GM23248 (cell line): ENCODE data around the gene IQSEC1. TPM values are rescaled to one million over a fixed set of nuclear protein-coding genes. Genes with fewer than 3 reads are reported as not detected.

Experiments
- DNase-seq: peaks from one replicate; pipeline ENCODE4 v3.0.0-alpha.2; 2015
- H2AFZ ChIP-seq: fragments of 200-600 bp; sonication (generic); 2 replicates; pipeline ENCODE4 v1.6.1; 2016; ENCODE audit warnings: antibody characterized with exemption
- H3F3A ChIP-seq: fragments of 200-600 bp; sonication (generic); 2 replicates; pipeline ENCODE4 v1.6.1; 2016; ENCODE audit warnings: mild to moderate bottlenecking, antibody characterized with exemption, mixed run types; ENCODE audit not compliant: insufficient read depth
- H3K27ac ChIP-seq: fragments of 200-600 bp; sonication (generic); 2 replicates; pipeline ENCODE4 v1.5.1; 2016; ENCODE audit warnings: mild to moderate bottlenecking
- H3K27me3 ChIP-seq: fragments of 200-600 bp; sonication (generic); replicated peaks from 2 replicates; pipeline ENCODE4 v1.6.1; 2016; ENCODE audit warnings: mild to moderate bottlenecking; ENCODE audit not compliant: insufficient read depth
- H3K36me3 ChIP-seq: fragments of 200-600 bp; sonication (generic); 2 replicates; pipeline ENCODE4 v1.6.1; 2016; ENCODE audit warnings: low read depth, mild to moderate bottlenecking
- H3K4me1 ChIP-seq: fragments of 200-600 bp; sonication (generic); 2 replicates; pipeline ENCODE4 v1.6.1; 2016; ENCODE audit warnings: mild to moderate bottlenecking; ENCODE audit not compliant: insufficient read depth
- H3K4me2 ChIP-seq: fragments of 200-600 bp; sonication (generic); one replicate; pipeline ENCODE4 v1.6.1; 2016; ENCODE audit warnings: mild to moderate bottlenecking; ENCODE audit not compliant: unreplicated experiment
- H3K4me3 ChIP-seq: fragments of 200-600 bp; sonication (generic); 2 replicates; pipeline ENCODE4 v1.5.1; 2016; ENCODE audit warnings: mild to moderate bottlenecking
- H3K79me2 ChIP-seq: fragments of 200-600 bp; sonication (generic); 2 replicates; pipeline ENCODE4 v1.6.1; 2016; ENCODE audit warnings: mild to moderate bottlenecking; ENCODE audit not compliant: insufficient read depth
- H3K9ac ChIP-seq: fragments of 200-600 bp; sonication (generic); 2 replicates; pipeline ENCODE4 v1.6.1; 2016; ENCODE audit warnings: mild to moderate bottlenecking
- H3K9me2 ChIP-seq: fragments of 200-600 bp; sonication (generic); 2 replicates; pipeline ENCODE4 v1.6.1; 2016; ENCODE audit warnings: mixed run types, mild to moderate bottlenecking, moderate library complexity; ENCODE audit not compliant: insufficient read depth
- H3K9me3 ChIP-seq: fragments of 200-600 bp; sonication (generic); one replicate; pipeline ENCODE4 v1.6.1; 2017; ENCODE audit warnings: low read depth
- H4K20me1 ChIP-seq: fragments of 200-600 bp; sonication (generic); 2 replicates; pipeline ENCODE4 v1.6.0; 2016; ENCODE audit not compliant: insufficient read depth
- EZH2 ChIP-seq: fragments of 200-600 bp; sonication (generic); IDR thresholded peaks from 2 replicates; pipeline ENCODE4 v1.6.1; 2018; ENCODE audit warnings: antibody characterized with exemption, mild to moderate bottlenecking; ENCODE audit not compliant: insufficient read depth, poor library complexity, severe bottlenecking
- EZH2phosphoT487 ChIP-seq: fragments of 200-600 bp; sonication (generic); IDR thresholded peaks from 2 replicates; pipeline ENCODE4 v1.6.1; 2018; ENCODE audit warnings: antibody characterized with exemption, moderate library complexity, mild to moderate bottlenecking, low read depth; ENCODE audit not compliant: insufficient read depth
- WGBS, 2 experiments: methylation state at CpG; one replicate each; pipeline ENCODE4 v1.1.6; 2015 to 2017; ENCODE audit warnings: low lambda C conversion rate in 2 of 2, low coverage in 1 of 2; ENCODE audit errors: missing lambda C conversion rate in 2 of 2; 5-methylcytosine and 5-hydroxymethylcytosine counted together
- in situ Hi-C: fragments of 300-500 bp; cut with MboI; formaldehyde crosslinking; loops from 2 replicates; pipeline ENCODE4 v1.15.0; 2020
- polyA plus RNA-seq: library from polyadenylated mRNA; unstranded; fragments of >200 nt; fragmentation: Nextera tagmentation; extraction: Ambion mirVana; gene quantifications from 2 replicates; pipeline ENCODE4 v1.2.1, GENCODE V29; 2016
- total RNA-seq: library from RNA; depleted of rRNA; stranded (reverse); fragments of >200 nt; shearing (Covaris generic); gene quantifications from 2 replicates; pipeline ENCODE4 v1.2.3, GENCODE V29; 2014

IQSEC1 gene
- total and polyA plus RNA-seq, 2 experiments from 2014 or later, result 5.1 to 21.6 TPM

DNA sequence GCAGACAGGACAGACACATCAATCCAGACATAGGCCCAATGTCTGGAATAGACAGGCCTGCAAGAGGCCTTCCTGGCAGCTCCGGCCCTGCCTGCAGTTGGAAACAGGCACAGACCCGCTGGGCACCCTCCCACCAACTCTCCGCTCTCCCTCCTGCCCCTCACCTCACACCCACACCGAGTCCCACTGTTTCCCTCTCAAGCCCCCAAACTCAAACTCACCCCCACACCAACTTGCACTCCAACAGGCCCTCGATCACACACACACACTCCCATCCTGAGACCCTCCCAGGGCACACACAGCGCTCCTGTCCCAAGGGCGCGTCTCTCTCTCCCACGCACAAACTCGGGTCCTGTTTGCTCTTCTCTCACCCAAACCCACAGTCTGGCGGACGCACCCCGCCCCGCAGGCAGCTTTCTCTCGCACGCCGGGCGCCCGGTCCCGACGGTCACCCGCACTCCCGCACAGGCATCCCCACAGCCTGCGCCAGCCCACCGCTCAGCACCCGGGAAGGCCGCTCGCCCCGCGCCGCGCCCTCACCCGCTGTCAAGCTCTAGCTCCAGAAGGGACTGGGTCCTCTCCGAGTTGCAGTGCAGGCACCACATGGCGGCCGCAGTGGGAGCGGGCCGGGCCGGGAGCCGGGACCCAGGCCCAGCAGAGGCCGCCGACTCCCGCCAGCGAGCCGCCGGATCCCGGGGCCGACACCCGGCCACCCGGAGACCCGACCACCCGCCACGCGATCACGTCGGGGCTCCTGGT lies 106.2 kb downstream of the IQSEC1 start:
- Histone ChIP-seq H2AFZ (peak overlapping the region; percentile 85), H3K79me2 (peaks cover 54% of the 10 kb centered on the region), H3K9me3 (no peaks in the 10 kb centered on the region), H4K20me1 (no peaks in the 10 kb centered on the region), H3K9me2 (no peaks in the 10 kb centered on the region), H3K4me1 (peaks cover 6% of the 10 kb centered on the region; the same call in 1 of the 2 replicates), H3K27ac (peak overlapping the region; percentile 32), H3K4me2 (peak overlapping the region; percentile 91), H3K27me3 (no peaks in the 10 kb centered on the region), H3F3A (no peaks in the 10 kb centered on the region), H3K4me3 (peak overlapping the region; percentile 89), H3K36me3 (no peaks in the 10 kb centered on the region), H3K9ac (peak overlapping the region; percentile 94)
- in situ Hi-C loops, result no loop called here
- WGBS, 2 experiments, result 2 to 3% methylated on average over 45 to 46 of the region's 56 CpGs
- DNase-seq, result peak; percentile 59
- no peak for TF ChIP-seq EZH2phosphoT487
- no peak for TF ChIP-seq EZH2

DNA sequence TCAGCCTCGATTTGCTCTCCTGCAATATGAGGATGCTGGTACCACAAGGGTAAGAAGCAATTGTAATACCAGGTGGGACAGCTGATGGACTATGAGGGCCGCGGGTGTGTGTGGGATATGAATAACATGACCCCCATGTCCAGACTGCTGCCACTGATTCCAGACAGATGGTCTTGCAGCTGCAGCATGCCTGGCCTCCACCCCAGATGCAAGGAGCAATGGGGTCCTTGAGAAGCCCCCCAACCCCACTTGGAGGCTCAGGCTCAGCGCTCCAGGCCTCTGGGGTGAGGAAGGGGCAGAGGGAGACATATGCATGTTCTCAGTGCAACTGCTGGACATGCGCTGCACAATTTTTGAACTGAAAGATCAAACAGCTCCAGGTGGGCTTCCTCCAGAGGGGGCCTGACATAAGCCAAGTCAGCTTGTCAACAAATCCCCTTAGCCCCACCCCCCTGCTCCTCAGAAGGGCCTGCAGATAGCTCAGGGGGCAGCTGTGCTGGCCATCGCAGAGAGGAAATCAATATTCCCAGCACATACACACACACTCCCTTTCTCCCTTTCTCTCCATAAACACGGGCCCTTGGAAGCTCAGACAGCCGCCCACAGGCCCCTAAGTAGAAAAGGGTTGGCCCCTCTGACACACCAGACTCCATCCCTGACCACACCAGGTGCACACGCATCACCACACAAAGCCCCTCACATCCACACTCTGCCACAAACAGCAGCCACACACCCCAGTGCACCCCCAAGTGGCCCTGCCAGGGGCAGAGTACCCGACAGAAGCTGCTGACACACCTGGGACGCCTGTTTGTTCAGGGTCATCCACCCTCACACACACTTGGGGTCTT lies 107.0 kb downstream of the IQSEC1 start:
- in situ Hi-C loops, result no loop called here
- Histone ChIP-seq H3K27me3 (no peaks in the 10 kb centered on the region), H3K9me2 (no peaks in the 10 kb centered on the region), H3K4me2 (peak overlapping the region; percentile 91), H3F3A (no peaks in the 10 kb centered on the region), H3K36me3 (no peaks in the 10 kb centered on the region), H4K20me1 (no peaks in the 10 kb centered on the region), H3K9ac (peak overlapping the region; percentile 94), H3K4me3 (peak overlapping the region; percentile 89), H3K9me3 (no peaks in the 10 kb centered on the region), H3K27ac (no peak overlapping the region; the same call in 1 of the 2 replicates), H3K79me2 (peaks cover 62% of the 10 kb centered on the region), H3K4me1 (peaks cover 6% of the 10 kb centered on the region; the same call in 1 of the 2 replicates), H2AFZ (peak overlapping the region; percentile 85; the same call in 1 of the 2 replicates)
- peak; percentile 26 for DNase-seq
- TF ChIP-seq EZH2phosphoT487, result no peak
- TF ChIP-seq EZH2, result no peak
- 58 to 68% methylated on average over 11 of the region's 11 CpGs for WGBS, 2 experiments

GRCh38 chr3:12964711-12965612 lies 108.3 kb downstream of the IQSEC1 start:
- DNase-seq, result no peak
- Histone ChIP-seq H3F3A (no peaks in the 10 kb centered on the region), H3K9me3 (no peaks in the 10 kb centered on the region), H4K20me1 (no peaks in the 10 kb centered on the region), H3K9me2 (no peaks in the 10 kb centered on the region), H3K4me3 (no peak overlapping the region), H2AFZ (no peak overlapping the region), H3K27ac (no peak overlapping the region), H3K4me1 (peaks cover 6% of the 10 kb centered on the region; the same call in 1 of the 2 replicates), H3K27me3 (no peaks in the 10 kb centered on the region), H3K79me2 (peaks cover 74% of the 10 kb centered on the region), H3K9ac (no peak overlapping the region), H3K36me3 (no peaks in the 10 kb centered on the region), H3K4me2 (no peak overlapping the region)
- 67 to 70% methylated on average over 11 of the region's 11 CpGs for WGBS, 2 experiments
- TF ChIP-seq EZH2, result no peak
- no peak for TF ChIP-seq EZH2phosphoT487
- in situ Hi-C loops, result no loop called here
